ENCODE measurements around the gene CAPZB.
"Not testable (repeated sequence)": the region's sequence is repeated elsewhere in the genome, so short reads cannot be mapped to it uniquely, and the experiment has no call there.

- not testable (repeated sequence) for TF ChIP-seq POLR2AphosphoS5 (IDR thresholded peaks at IDR 0.05; ENCODE audit: low read depth, low read length); CTCF (IDR thresholded peaks at IDR 0.05); SIN3A (IDR thresholded peaks at IDR 0.05; ENCODE audit: borderline replicate concordance, insufficient read depth, low read depth, low read length); REST (IDR thresholded peaks at IDR 0.05; ENCODE audit: insufficient read depth in 1 of 2, low read depth in 2 of 2, low read length in 1 of 2)
Observed at GRCh38 chr1:19497443-19497842, 12.1 kb upstream of the CAPZB start.
